ENCODE measurements around the gene SEC22A. TPM values are rescaled to one million over a fixed set of nuclear protein-coding genes. Genes with fewer than 3 reads are reported as not detected.

Gene SEC22A
- total RNA-seq, 1 experiment from 2014 or later = 16.2 TPM

DNA sequence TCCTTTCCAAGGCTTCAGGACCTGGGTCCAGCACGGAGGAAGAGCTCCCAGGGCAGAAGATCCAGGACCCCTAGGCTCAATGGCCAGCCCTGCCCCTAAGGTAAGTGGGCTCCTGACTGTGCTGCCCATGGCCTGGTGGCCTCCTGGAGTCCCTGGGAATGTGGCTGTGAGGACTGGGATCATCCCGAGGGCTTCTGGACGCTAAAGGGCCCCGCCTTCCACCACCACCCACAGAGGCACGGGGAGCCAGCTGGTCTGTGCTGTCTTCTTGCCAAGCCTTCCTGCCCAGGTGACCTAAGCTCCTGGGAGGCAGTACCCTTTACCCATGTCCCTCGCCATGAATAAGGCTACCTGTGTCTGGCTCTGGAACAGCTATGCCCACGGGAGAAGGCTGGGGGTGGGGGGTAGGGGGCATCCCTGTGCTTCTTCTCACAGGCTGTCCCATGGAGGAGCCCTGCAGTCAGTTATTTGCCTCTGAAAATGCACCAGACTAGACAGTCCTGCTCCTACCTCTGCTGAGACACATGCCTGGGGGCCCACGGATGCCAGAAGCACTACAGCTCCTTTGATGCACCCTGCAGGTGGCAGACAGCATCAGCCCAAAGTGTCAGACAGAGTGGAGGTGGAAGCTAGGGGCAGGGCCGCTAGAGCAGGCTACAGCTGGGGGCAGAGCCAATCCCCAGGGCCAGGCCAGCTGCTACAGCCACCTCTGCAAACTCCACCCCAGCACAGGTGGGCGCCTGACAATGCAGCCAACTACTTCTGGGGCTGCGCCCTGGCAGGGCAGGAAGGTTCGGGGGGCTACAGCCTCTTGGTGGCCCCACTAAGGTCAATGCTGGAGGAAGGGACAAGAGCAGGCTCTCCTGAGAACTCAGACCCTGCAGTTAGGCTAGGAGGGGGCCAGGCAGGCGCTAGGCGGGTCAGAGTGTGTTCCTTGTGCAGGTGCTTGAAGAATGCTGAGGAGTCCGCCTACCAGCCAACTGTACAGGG, 90.9 kb downstream of the SEC22A start:
- CTCF ChIA-PET = interaction anchor here (0.6 to 0.7 kb wide), 4 partner anchors 91 to 709 kb away, joined by 3 to 4 read pairs (median 3); no protein-coding TSS in a partner anchor
- H3K27me3 Mint-ChIP-seq (ENCODE audit: insufficient read depth, unreplicated experiment) = peaks cover 66% of the 10 kb centered on the region
- no peak overlapping the region for H3K4me3 Mint-ChIP-seq (ENCODE audit: unreplicated experiment)
- H3K9me3 Mint-ChIP-seq (ENCODE audit: unreplicated experiment) = no peaks in the 10 kb centered on the region
- no peak for DNase-seq (ENCODE audit: unreplicated experiment)
- H3K36me3 Mint-ChIP-seq (ENCODE audit: insufficient read depth, unreplicated experiment) = no peaks in the 10 kb centered on the region
- POLR2A ChIA-PET = no interaction called here
- no peaks in the 10 kb centered on the region for H3K4me1 Mint-ChIP-seq (ENCODE audit: insufficient read depth, unreplicated experiment)
- TF ChIP-seq, protein P1, sequence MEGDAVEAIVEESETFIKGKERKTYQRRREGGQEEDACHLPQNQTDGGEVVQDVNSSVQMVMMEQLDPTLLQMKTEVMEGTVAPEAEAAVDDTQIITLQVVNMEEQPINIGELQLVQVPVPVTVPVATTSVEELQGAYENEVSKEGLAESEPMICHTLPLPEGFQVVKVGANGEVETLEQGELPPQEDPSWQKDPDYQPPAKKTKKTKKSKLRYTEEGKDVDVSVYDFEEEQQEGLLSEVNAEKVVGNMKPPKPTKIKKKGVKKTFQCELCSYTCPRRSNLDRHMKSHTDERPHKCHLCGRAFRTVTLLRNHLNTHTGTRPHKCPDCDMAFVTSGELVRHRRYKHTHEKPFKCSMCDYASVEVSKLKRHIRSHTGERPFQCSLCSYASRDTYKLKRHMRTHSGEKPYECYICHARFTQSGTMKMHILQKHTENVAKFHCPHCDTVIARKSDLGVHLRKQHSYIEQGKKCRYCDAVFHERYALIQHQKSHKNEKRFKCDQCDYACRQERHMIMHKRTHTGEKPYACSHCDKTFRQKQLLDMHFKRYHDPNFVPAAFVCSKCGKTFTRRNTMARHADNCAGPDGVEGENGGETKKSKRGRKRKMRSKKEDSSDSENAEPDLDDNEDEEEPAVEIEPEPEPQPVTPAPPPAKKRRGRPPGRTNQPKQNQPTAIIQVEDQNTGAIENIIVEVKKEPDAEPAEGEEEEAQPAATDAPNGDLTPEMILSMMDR (IDR thresholded peaks at IDR 0.05; ENCODE audit: unreplicated experiment) = no peak
- intact Hi-C loops (cut with micrococcal nuclease) = no loop called here
- no peak overlapping the region for H3K27ac Mint-ChIP-seq (ENCODE audit: low read depth, unreplicated experiment)
- no TSS peak for BruUV-seq (replicated peaks)

DNA sequence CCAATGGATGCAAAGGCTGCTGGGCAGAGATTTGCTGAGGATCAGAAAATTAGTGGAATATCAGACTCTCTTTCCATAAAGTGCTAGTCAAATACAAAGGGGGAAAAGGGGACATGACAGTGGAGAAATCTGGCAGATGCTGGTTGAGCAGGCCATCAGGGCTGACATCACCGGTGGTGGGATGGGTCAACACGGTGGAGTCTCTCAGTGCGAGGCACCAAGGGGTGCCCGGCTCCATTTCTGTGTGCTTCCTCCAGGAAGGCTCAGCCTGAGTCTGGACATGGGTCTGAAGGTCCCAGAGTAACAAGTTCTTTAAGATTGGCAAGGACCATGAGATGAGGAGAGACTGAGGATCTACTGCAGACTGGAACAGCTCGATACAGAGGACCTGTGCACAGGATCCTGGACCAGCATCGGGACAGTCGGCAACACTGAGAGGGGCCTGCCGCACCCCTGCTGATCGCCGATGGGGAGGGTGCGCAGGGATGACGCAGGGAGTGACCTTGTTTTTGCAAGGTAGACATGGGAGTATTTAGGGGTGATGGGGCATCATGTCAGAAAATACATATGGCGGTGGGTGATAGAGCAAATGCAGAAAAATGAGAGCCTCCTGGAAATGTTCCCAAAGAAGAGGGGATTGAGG, 92.7 kb downstream of the SEC22A start:
- peaks cover 63% of the 10 kb centered on the region for H3K27me3 Mint-ChIP-seq (ENCODE audit: insufficient read depth, unreplicated experiment)
- no peak for DNase-seq (ENCODE audit: unreplicated experiment)
- H3K27ac Mint-ChIP-seq (ENCODE audit: low read depth, unreplicated experiment) = no peak overlapping the region
- no peaks in the 10 kb centered on the region for H3K36me3 Mint-ChIP-seq (ENCODE audit: insufficient read depth, unreplicated experiment)
- peaks cover 6% of the 10 kb centered on the region for H3K4me1 Mint-ChIP-seq (ENCODE audit: insufficient read depth, unreplicated experiment)
- TF ChIP-seq, protein P1 (IDR thresholded peaks at IDR 0.05; ENCODE audit: unreplicated experiment) = no peak
- H3K4me3 Mint-ChIP-seq (ENCODE audit: unreplicated experiment) = no peak overlapping the region
- CTCF ChIA-PET = no interaction called here
- BruUV-seq (replicated peaks) = no TSS peak
- intact Hi-C loops (cut with micrococcal nuclease) = no loop called here
- POLR2A ChIA-PET = no interaction called here
- no peaks in the 10 kb centered on the region for H3K9me3 Mint-ChIP-seq (ENCODE audit: unreplicated experiment)

DNA sequence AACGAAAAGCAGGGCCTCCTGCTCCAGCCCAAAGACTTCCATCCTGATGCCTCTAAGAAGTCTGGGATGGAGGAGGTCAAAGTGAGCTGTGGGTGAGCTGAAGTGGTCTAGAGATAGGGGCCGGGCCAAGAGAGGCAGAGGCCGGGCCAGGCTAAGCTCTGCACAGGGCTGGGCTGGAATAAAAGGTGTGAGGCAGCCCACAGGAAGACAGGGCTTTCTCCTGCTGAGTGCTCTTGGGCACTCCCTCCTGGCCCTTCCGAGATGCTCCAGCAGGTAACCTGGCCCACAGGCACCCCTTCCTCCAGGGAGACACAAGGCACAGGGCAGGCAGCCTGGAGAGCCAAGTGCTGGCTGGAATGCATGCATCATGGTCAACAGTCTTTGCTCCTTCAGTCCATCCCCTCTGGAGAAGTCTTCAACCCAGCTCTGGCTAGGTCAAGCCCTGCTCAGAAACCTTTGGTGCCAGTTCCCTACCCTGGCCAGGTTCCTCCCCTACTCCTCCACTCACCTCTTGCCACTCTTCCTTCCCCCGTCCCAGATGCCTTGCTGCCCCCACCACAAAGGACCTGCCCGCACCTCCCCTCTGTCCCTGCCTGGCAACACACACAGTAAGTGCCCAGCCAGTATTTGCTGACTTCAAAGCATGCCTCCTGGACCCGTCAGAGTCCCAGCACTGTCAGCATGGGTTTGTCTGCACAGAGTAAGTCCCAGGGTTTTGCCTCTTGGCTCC, 93.6 kb downstream of the SEC22A start:
- DNase-seq (ENCODE audit: unreplicated experiment) = no peak
- no TSS peak for BruUV-seq (replicated peaks)
- H3K4me3 Mint-ChIP-seq (ENCODE audit: unreplicated experiment) = no peak overlapping the region
- peaks cover 6% of the 10 kb centered on the region for H3K4me1 Mint-ChIP-seq (ENCODE audit: insufficient read depth, unreplicated experiment)
- ChIA-PET POLR2A (no interaction called here), CTCF (no interaction called here)
- H3K9me3 Mint-ChIP-seq (ENCODE audit: unreplicated experiment) = no peaks in the 10 kb centered on the region
- intact Hi-C loops (cut with micrococcal nuclease) = no loop called here
- TF ChIP-seq, protein P1 (IDR thresholded peaks at IDR 0.05; ENCODE audit: unreplicated experiment) = no peak
- peaks cover 54% of the 10 kb centered on the region for H3K27me3 Mint-ChIP-seq (ENCODE audit: insufficient read depth, unreplicated experiment)
- no peak overlapping the region for H3K27ac Mint-ChIP-seq (ENCODE audit: low read depth, unreplicated experiment)
- no peaks in the 10 kb centered on the region for H3K36me3 Mint-ChIP-seq (ENCODE audit: insufficient read depth, unreplicated experiment)

DNA sequence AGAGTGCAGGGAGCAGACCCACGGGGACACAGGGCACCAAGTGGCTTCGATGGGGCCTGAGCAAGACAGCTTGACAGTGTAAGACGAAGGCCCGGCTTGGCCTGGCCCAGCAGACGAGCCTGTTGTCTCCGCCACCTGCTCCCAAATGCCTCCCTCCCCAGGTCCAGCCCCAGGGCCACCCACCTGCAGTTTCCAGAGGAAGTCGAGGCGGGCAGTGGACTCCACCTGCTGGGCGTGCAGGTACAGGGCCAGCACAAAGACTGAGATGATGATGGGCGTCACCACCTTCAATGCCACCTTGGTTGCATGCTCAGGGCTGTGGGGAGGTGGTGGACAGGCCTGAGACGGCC, 94.1 kb downstream of the SEC22A start:
- Mint-ChIP-seq H3K27me3 (ENCODE audit: insufficient read depth, unreplicated experiment) (peaks cover 49% of the 10 kb centered on the region), H3K4me3 (ENCODE audit: unreplicated experiment) (no peak overlapping the region), H3K9me3 (ENCODE audit: unreplicated experiment) (no peaks in the 10 kb centered on the region), H3K27ac (ENCODE audit: low read depth, unreplicated experiment) (no peak overlapping the region), H3K36me3 (ENCODE audit: insufficient read depth, unreplicated experiment) (no peaks in the 10 kb centered on the region), H3K4me1 (ENCODE audit: insufficient read depth, unreplicated experiment) (peaks cover 6% of the 10 kb centered on the region)
- TF ChIP-seq, protein P1 (IDR thresholded peaks at IDR 0.05; ENCODE audit: unreplicated experiment) = no peak
- intact Hi-C loops (cut with micrococcal nuclease) = no loop called here
- no peak for DNase-seq (ENCODE audit: unreplicated experiment)
- no TSS peak for BruUV-seq (replicated peaks)
- CTCF ChIA-PET = interaction anchor here (0.5 kb wide), 2 partner anchors 309 to 1367 kb away, joined by 3 read pairs; no protein-coding TSS in a partner anchor
- POLR2A ChIA-PET = no interaction called here
